T-cell (primary cell): ENCODE data around the gene TBC1D8B. TPM values are rescaled to one million over a fixed set of nuclear protein-coding genes. Genes with fewer than 3 reads are reported as not detected.
A peak's percentile ranks its signal among the peaks of the same experiment; 100 is the strongest.

Source experiments
- ATAC-seq, 4 experiments: fragments of 200-7000 bp in 3 of 4; fragments of 150-1000 bp in 1 of 4; cut with Tn5 transposase; replicated peaks in 1 of 4; 1 replicate in 3 of 4; 2 replicates in 1 of 4; pipeline ENCODE4 v1.10.0; 2021; ENCODE audit warnings: moderate library complexity in 3 of 4, mild to moderate bottlenecking in 2 of 4, moderate number of reproducible peaks in 1 of 4
- CTCF ChIA-PET, 2 donors: fragments of 300-600 bp; sonication (Branson Sonifier 250); formaldehyde crosslinking; loops; one replicate each; lab custom pipeline; 2022; ENCODE audit warnings: antibody characterized with exemption in 2 of 2; lab: Charles Lee
- POLR2A ChIA-PET, 2 donors: fragments of 300-600 bp; sonication (Branson Sonifier 250); formaldehyde crosslinking; loops; one replicate each; lab custom pipeline; 2022; ENCODE audit warnings: antibody characterized with exemption in 2 of 2; lab: Charles Lee
- DNase-seq, 35 experiments: peaks; one replicate each; pipeline versions ENCODE4 v3.0.0 to v3.0.0-alpha.2; 2013 to 2023
- H3K27ac ChIP-seq: one replicate; pipeline ENCODE4 v1.5.1; 2013; ENCODE audit warnings: low read length
- H3K27me3 ChIP-seq, 2 experiments: replicated peaks in 1 of 2; 1 replicate in 1 of 2; 2 replicates in 1 of 2; pipeline versions ENCODE4 v1.6.1 to v1.7.0; 2013; ENCODE audit warnings: low read length in 1 of 2, mixed read lengths in 1 of 2; ENCODE audit not compliant: control insufficient read depth in 2 of 2, insufficient read depth in 2 of 2; ENCODE audit errors: extremely low read depth in 1 of 2
- H3K36me3 ChIP-seq, 2 donors: 1 replicate in 1 of 2; 2 replicates in 1 of 2; pipeline versions ENCODE4 v1.6.1 to v1.7.0; 2013; ENCODE audit warnings: low read length in 1 of 2; ENCODE audit not compliant: control insufficient read depth in 2 of 2, insufficient read depth in 1 of 2; ENCODE audit errors: extremely low read depth in 1 of 2
- H3K4me1 ChIP-seq, 2 experiments: 1 replicate in 1 of 2; 2 replicates in 1 of 2; pipeline versions ENCODE4 v1.6.1 to v1.7.0; 2013; ENCODE audit warnings: low read length in 2 of 2, mixed read lengths in 1 of 2; ENCODE audit not compliant: insufficient read depth in 2 of 2, control insufficient read depth in 1 of 2; ENCODE audit errors: extremely low read depth in 1 of 2
- H3K4me3 ChIP-seq, 2 donors: 1 replicate in 1 of 2; 2 replicates in 1 of 2; pipeline versions ENCODE4 v1.5.1 to v1.7.0; 2013; ENCODE audit warnings: mild to moderate bottlenecking in 2 of 2, low read length in 1 of 2, moderate library complexity in 1 of 2; ENCODE audit not compliant: control insufficient read depth in 1 of 2; ENCODE audit errors: extremely low read depth in 1 of 2
- H3K9me3 ChIP-seq: 2 replicates; pipeline ENCODE4 v1.7.0; 2013
- H3K27ac Mint-ChIP-seq, 2 donors: one replicate each; pipeline ENCODE4 v1.8.0; 2020 to 2021; ENCODE audit warnings: mild to moderate bottlenecking in 2 of 2, mixed read lengths in 2 of 2
- H3K27me3 Mint-ChIP-seq, 2 donors: one replicate each; pipeline ENCODE4 v1.8.0; 2021 to 2022; ENCODE audit warnings: mixed read lengths in 2 of 2
- H3K36me3 Mint-ChIP-seq: one replicate; pipeline ENCODE4 v1.8.0; 2021; ENCODE audit warnings: mixed read lengths
- H3K4me1 Mint-ChIP-seq, 3 donors: one replicate each; pipeline ENCODE4 v1.8.0; 2020 to 2022; ENCODE audit warnings: mixed read lengths in 3 of 3, mild to moderate bottlenecking in 1 of 3
- H3K4me3 Mint-ChIP-seq, 3 donors: one replicate each; pipeline ENCODE4 v1.8.0; 2020 to 2022; ENCODE audit warnings: mild to moderate bottlenecking in 3 of 3, mixed read lengths in 3 of 3, moderate library complexity in 3 of 3
- H3K9me3 Mint-ChIP-seq, 3 donors: one replicate each; pipeline ENCODE4 v1.8.0; 2020 to 2022; ENCODE audit warnings: mixed read lengths in 3 of 3
- WGBS: methylation state at CpG from one replicate; pipeline ENCODE4 v1.1.5; 2013; ENCODE audit warnings: missing lambda C conversion rate; ENCODE audit not compliant: insufficient coverage; 5-methylcytosine and 5-hydroxymethylcytosine counted together
- total RNA-seq, 35 experiments: library from RNA in 6 of 35; stranded (reverse) in 6 of 35; fragments of 120-200 nt in 1 of 35; gene quantifications; one replicate each; pipeline versions ENCODE4 v1.2.1 to v1.2.4 and lab custom pipeline; 2013 to 2026

Gene TBC1D8B
- total RNA-seq, 5 donors from 2014 or later (not counting 1 experiment from before 2014, with no cell fraction given), result 0.35 to 1.9 (median 0.95) TPM

DNA sequence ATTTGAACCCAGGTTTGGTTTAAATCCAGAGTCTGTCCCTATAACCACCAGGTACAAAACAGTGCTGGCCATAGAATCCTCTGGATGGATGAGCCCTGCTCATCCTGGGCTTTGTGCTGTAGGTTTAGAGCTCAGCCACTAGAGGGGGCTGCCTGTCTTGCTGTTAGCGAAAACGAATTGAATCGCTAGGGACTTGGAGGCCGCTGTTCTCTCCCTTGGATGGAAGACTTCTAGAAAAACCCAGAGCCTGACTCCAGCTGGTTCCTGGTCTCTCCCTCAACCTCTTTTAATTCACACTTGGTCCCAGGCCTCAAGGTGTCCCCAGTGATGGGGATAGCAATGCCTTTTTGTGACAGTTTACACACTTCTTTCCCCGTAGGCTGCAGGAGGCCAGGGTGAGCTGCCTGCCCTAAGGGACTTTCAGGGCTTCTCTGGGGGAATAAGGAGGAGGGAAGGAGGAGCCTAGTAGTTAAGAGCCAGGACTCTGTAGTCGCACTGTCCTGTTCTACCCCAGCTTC, 92.0 kb downstream of the TBC1D8B start:
- no peak overlapping the region for H3K4me3 ChIP-seq
- Mint-ChIP-seq H3K4me3 (no peak overlapping the region), H3K36me3 (no peaks in the 10 kb centered on the region), H3K27ac (no peak overlapping the region), H3K9me3 (no peaks in the 10 kb centered on the region), H3K4me1 (no peaks in the 10 kb centered on the region), H3K27me3 (peaks cover 0 to 38% of the 10 kb centered on the region in 2 donors)
- H3K36me3 ChIP-seq, result no peaks in the 10 kb centered on the region
- no peaks in the 10 kb centered on the region for H3K27me3 ChIP-seq
- no peaks in the 10 kb centered on the region for H3K9me3 ChIP-seq
- H3K4me1 ChIP-seq, result no peaks in the 10 kb centered on the region
- ChIA-PET POLR2A (no interaction called here), CTCF (interaction anchor here (0.5 to 1.1 kb wide), 10 partner anchors 9 to 1000 kb away, joined by 3 to 5 read pairs (median 3); partner anchors contain the start of gene RIPPLY1 (in 1 of the 2))
- H3K27ac ChIP-seq, result no peak overlapping the region
- no CpG with 5 or more reads among the region's 6 CpGs for WGBS
- DNase-seq (peak in 33 of 35 experiments; percentile 6 to 61 (median 29)), ATAC-seq (peak in 3 of 4 experiments; percentile 27 to 63 (median 61))

DNA sequence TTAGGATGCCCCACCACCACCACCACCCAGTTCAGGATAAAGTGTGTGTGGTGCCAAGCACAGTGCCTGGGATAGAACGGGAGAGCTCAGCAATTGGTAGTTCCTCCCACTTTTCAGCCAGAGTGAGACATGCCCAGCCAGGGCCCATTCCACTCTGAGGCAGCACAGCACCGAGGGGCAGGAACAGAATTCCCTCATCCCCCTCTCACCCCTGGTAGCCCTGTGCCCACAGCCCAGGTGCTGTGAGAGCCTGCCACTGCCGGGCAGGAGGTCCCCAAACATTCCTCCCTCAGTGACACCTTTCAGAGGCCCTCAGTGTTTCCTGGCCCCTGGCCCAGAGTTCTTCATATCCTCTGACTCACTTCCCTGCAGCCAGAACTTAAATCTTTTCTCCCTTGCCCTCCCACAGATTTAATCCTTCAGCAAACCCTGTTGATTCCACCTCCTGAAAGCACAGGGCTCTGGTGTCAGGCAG, 92.5 kb downstream of the TBC1D8B start:
- H3K27me3 Mint-ChIP-seq, result peaks cover 0 to 36% of the 10 kb centered on the region in 2 donors
- Histone ChIP-seq H3K27me3 (no peaks in the 10 kb centered on the region), H3K4me1 (no peaks in the 10 kb centered on the region), H3K36me3 (no peaks in the 10 kb centered on the region), H3K27ac (no peak overlapping the region), H3K9me3 (no peaks in the 10 kb centered on the region), H3K4me3 (no peak overlapping the region)
- H3K4me1 Mint-ChIP-seq, result no peaks in the 10 kb centered on the region
- no peak overlapping the region for H3K4me3 Mint-ChIP-seq
- ATAC-seq, result no peak
- DNase-seq, result no peak
- no peaks in the 10 kb centered on the region for H3K36me3 Mint-ChIP-seq
- no peak overlapping the region for H3K27ac Mint-ChIP-seq
- POLR2A ChIA-PET, result no interaction called here
- CTCF ChIA-PET, result interaction anchor here (0.5 to 1.1 kb wide), 10 partner anchors 8 to 1004 kb away, joined by 3 to 5 read pairs (median 3); partner anchors contain the start of gene RIPPLY1 (in 1 of the 2)
- 52% methylated on average over 2 of the region's 3 CpGs for WGBS
- H3K9me3 Mint-ChIP-seq, result no peaks in the 10 kb centered on the region

- Histone ChIP-seq H3K36me3 (no peaks in the 10 kb centered on the region), H3K4me3 (no peak overlapping the region), H3K27me3 (no peaks in the 10 kb centered on the region), H3K27ac (no peak overlapping the region), H3K9me3 (no peaks in the 10 kb centered on the region), H3K4me1 (no peaks in the 10 kb centered on the region)
- ChIA-PET POLR2A (no interaction called here), CTCF (interaction anchor here (0.5 to 1.9 kb wide), 6 partner anchors 15 to 997 kb away, joined by 3 to 10 read pairs (median 4); no protein-coding TSS in a partner anchor)
- DNase-seq (no peak), ATAC-seq (no peak)
- Mint-ChIP-seq H3K4me1 (no peaks in the 10 kb centered on the region), H3K9me3 (no peaks in the 10 kb centered on the region), H3K27ac (no peak overlapping the region), H3K27me3 (peaks cover 0 to 28% of the 10 kb centered on the region in 2 donors), H3K36me3 (no peaks in the 10 kb centered on the region), H3K4me3 (no peak overlapping the region)
- WGBS, result no CpG with 5 or more reads among the region's 6 CpGs
Measured at GRCh38 chrX:106897259-106897658, 94.8 kb downstream of the TBC1D8B start.

GRCh38 chrX:106898462-106898861, 96.0 kb downstream of the TBC1D8B start:
- POLR2A ChIA-PET, result interaction anchor here (0.6 to 0.7 kb wide), 3 partner anchors 44 to 596 kb away, joined by 5 to 10 read pairs (median 9); no protein-coding TSS in a partner anchor
- no peaks in the 10 kb centered on the region for H3K27me3 ChIP-seq
- H3K4me1 ChIP-seq, result no peaks in the 10 kb centered on the region
- H3K9me3 ChIP-seq, result no peaks in the 10 kb centered on the region
- DNase-seq, result peak in 4 of 35 experiments; percentile 2 to 60 (median 6)
- no peak overlapping the region for H3K4me3 ChIP-seq
- no peaks in the 10 kb centered on the region for H3K36me3 ChIP-seq
- H3K27ac ChIP-seq, result no peak overlapping the region
- no CpG with 5 or more reads among the region's 1 CpG for WGBS
- Mint-ChIP-seq H3K36me3 (no peaks in the 10 kb centered on the region), H3K4me1 (no peaks in the 10 kb centered on the region), H3K27ac (no peak overlapping the region), H3K27me3 (peaks cover 0 to 17% of the 10 kb centered on the region in 2 donors), H3K4me3 (no peak overlapping the region), H3K9me3 (no peaks in the 10 kb centered on the region)
- peak in 3 of 4 experiments; percentile 45 to 54 (median 47) for ATAC-seq
- CTCF ChIA-PET, result interaction anchor here (0.5 to 1.9 kb wide), 11 partner anchors 11 to 996 kb away, joined by 3 to 12 read pairs (median 5); partner anchors contain the start of gene NCBP2L (in 1 of the 2)

DNA sequence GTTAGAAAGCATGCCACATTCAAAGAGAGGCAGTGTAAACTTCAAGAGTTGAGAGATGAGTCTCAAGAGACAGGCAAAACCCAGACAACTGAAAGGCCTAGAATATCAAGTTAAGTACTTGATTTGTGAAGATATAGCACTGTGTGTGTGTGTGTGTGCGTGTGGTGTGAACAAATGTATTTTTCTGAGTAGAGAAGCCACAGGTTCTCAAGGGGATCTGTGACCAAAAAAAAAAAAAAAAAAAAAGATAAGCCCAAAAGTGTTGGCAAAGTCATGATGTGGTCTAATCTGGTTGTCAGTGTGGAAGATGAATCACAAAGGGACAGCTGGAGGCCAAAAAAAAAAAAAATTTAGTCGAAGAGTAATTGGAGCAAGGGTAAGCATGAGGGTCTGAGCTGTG, 96.8 kb downstream of the TBC1D8B start:
- DNase-seq (no peak), ATAC-seq (no peak)
- Mint-ChIP-seq H3K36me3 (no peaks in the 10 kb centered on the region), H3K4me3 (no peak overlapping the region), H3K4me1 (no peaks in the 10 kb centered on the region), H3K27me3 (peaks cover 0 to 13% of the 10 kb centered on the region in 2 donors), H3K27ac (no peak overlapping the region), H3K9me3 (no peaks in the 10 kb centered on the region)
- Histone ChIP-seq H3K4me1 (no peaks in the 10 kb centered on the region), H3K36me3 (no peaks in the 10 kb centered on the region), H3K27ac (no peak overlapping the region), H3K27me3 (no peaks in the 10 kb centered on the region), H3K4me3 (no peak overlapping the region), H3K9me3 (no peaks in the 10 kb centered on the region)
- ChIA-PET POLR2A (no interaction called here), CTCF (interaction anchor here (0.5 to 1.9 kb wide), 8 partner anchors 10 to 995 kb away, joined by 3 to 10 read pairs (median 3); partner anchors contain the start of gene NCBP2L (in 1 of the 2))
- WGBS, result no CpG with 5 or more reads among the region's 2 CpGs

- WGBS, result no CpG with 5 or more reads among the region's 1 CpG
- POLR2A ChIA-PET, result no interaction called here
- CTCF ChIA-PET, result interaction anchor here (0.6 to 1.0 kb wide), 4 partner anchors 296 to 994 kb away, joined by 3 read pairs; no protein-coding TSS in a partner anchor
- ATAC-seq (no peak), DNase-seq (no peak)
- Mint-ChIP-seq H3K36me3 (no peaks in the 10 kb centered on the region), H3K27me3 (peaks cover 0 to 13% of the 10 kb centered on the region in 2 donors), H3K4me1 (no peaks in the 10 kb centered on the region), H3K4me3 (no peak overlapping the region), H3K9me3 (no peaks in the 10 kb centered on the region), H3K27ac (no peak overlapping the region)
- H3K9me3 ChIP-seq, result no peaks in the 10 kb centered on the region
- H3K4me1 ChIP-seq, result no peaks in the 10 kb centered on the region
- no peaks in the 10 kb centered on the region for H3K27me3 ChIP-seq
- H3K27ac ChIP-seq, result no peak overlapping the region
- H3K36me3 ChIP-seq, result no peaks in the 10 kb centered on the region
- H3K4me3 ChIP-seq, result no peak overlapping the region
Measured at GRCh38 chrX:106899841-106900240, 97.4 kb downstream of the TBC1D8B start.
